ES-I3 (cell line): ENCODE measurements around the gene KLHL25.

Experiments used
- H3K36me3 ChIP-seq: 2 replicates; pipeline ENCODE4 v1.6.1; 2013; ENCODE audit warnings: mild to moderate bottlenecking, low read length, control low read depth, moderate library complexity; ENCODE audit not compliant: insufficient read depth
- H3K4me1 ChIP-seq: 2 replicates; pipeline ENCODE4 v1.6.1; 2013; ENCODE audit warnings: mild to moderate bottlenecking, control low read depth, low read length; ENCODE audit not compliant: insufficient read depth
- H3K9ac ChIP-seq: 2 replicates; pipeline ENCODE4 v1.6.1; 2013; ENCODE audit warnings: low read depth, mild to moderate bottlenecking, low read length, moderate library complexity
- H3K9me3 ChIP-seq: 2 replicates; pipeline ENCODE4 v1.6.1; 2013; ENCODE audit warnings: mild to moderate bottlenecking, low read length, moderate library complexity; ENCODE audit not compliant: control insufficient read depth, insufficient read depth

Gene KLHL25

GRCh38 chr15:85756411-85757072, 38.2 kb downstream of the KLHL25 start:
- H3K36me3 ChIP-seq: 0 out of 2 replicates have a peak, but pooled peaks cover 5% of the 10 kb centered on the region
- no peaks in the 10 kb centered on the region for H3K9me3 ChIP-seq
- peaks cover 7% of the 10 kb centered on the region; the same call in 1 of the 2 replicates for H3K4me1 ChIP-seq
- H3K9ac ChIP-seq: no peak overlapping the region

DNA sequence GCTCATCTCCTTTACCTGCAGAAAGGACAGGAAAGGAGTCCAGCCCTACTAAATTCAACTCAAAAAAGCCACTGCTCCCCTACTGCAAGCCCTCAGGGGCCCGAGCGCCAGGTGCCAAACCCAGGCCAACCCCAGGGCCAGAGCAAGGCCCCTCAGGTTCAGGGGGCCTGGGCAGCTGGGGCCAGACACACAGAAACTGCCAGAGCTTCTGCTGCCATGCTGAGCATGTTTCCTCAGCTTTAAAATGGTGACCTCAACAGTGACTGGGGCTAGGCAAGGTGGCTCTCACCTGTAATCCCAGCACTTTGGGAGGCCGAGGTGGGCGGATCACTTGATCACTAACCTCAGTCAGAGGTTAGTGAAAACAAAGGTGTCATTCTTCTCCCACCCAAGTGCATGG, 38.8 kb downstream of the KLHL25 start:
- Histone ChIP-seq H3K9ac (no peak overlapping the region), H3K9me3 (no peaks in the 10 kb centered on the region), H3K36me3 (0 out of 2 replicates have a peak, but pooled peaks cover 5% of the 10 kb centered on the region), H3K4me1 (peaks cover 10% of the 10 kb centered on the region; the same call in 1 of the 2 replicates)

GRCh38 chr15:85755471-85755870, 39.3 kb downstream of the KLHL25 start:
- no peaks in the 10 kb centered on the region for H3K9me3 ChIP-seq
- H3K9ac ChIP-seq: no peak overlapping the region
- H3K36me3 ChIP-seq: 0 out of 2 replicates have a peak, but pooled peaks cover 5% of the 10 kb centered on the region
- peaks cover 14% of the 10 kb centered on the region for H3K4me1 ChIP-seq

DNA sequence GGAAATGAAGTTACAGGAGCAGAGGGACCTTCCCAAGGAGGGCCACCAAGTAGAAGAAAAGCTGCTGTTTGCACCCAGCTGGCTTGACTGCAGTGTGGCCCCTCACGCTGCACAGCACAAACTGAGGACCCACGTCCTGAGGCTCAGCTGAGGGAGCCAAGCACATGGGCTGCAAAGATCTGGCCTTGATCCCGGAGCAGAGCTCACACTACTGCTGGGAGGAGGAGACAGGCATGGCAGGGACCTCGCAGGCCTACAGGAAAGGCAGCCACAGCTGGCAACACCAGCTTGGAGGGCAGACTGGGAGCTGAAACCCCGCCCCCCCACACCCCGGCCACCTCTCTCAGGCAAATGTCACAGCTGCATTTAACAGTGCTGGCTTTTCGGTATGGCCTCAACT, 39.7 kb downstream of the KLHL25 start:
- Histone ChIP-seq H3K36me3 (0 out of 2 replicates have a peak, but pooled peaks cover 1% of the 10 kb centered on the region), H3K4me1 (peaks cover 19% of the 10 kb centered on the region), H3K9ac (no peak overlapping the region), H3K9me3 (no peaks in the 10 kb centered on the region)

DNA sequence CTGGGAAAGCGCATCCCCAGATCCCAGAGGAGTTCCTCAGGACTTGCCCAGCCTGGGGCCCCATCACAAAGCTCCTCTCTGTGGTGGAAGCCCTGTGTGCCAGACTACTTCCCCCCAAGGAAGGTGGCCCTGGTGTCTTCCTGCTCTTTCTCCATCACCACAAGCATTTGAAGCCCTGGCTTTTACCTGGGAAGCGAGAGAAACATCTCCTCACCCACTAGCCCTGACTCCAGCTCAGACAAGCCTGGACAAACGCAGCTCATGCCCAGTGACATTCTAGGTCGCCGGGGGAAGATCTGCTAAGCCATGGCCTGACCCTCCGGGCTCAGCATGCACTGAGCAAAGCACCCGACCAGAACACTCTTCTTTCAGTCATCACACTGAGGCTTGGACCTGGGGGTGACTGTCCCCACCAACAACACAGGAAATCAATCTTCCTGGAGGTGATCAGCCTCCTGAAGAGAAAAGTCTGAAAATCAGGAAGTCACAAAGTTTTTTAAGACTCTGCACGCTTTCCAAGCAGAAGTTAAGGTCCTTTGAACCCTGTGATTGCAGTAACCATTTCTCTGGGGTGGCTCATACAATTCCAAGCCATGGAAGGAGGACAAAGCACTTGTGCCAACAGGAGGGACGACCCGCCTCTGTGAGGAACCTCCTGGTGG, 40.8 kb downstream of the KLHL25 start:
- Histone ChIP-seq H3K4me1 (peaks cover 19% of the 10 kb centered on the region), H3K9ac (no peak overlapping the region), H3K9me3 (no peaks in the 10 kb centered on the region), H3K36me3 (no peaks in the 10 kb centered on the region)

DNA sequence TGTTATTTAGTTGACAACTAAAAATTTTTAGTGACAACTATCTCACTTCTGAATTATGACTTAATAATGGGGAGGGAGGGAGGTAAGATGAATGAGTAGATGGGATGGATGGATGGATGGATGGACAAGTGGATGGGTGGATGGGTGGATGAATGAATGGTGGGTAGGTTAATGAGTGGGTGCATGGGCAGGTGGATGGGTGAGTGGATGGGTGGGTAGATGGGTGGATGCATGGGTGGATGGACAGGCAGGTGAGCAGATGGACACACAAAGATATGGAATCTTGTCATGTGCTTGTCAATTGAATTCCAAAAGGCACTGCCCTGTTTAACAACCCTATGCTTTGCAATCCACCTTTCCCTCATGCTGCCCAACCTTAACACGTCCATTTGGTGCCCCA, 41.5 kb downstream of the KLHL25 start:
- Histone ChIP-seq H3K4me1 (peaks cover 19% of the 10 kb centered on the region), H3K36me3 (no peaks in the 10 kb centered on the region), H3K9me3 (no peaks in the 10 kb centered on the region), H3K9ac (no peak overlapping the region)

GRCh38 chr15:85752491-85752961, 42.2 kb downstream of the KLHL25 start:
- Histone ChIP-seq H3K36me3 (no peaks in the 10 kb centered on the region), H3K9me3 (no peaks in the 10 kb centered on the region), H3K9ac (no peak overlapping the region), H3K4me1 (peaks cover 19% of the 10 kb centered on the region)

DNA sequence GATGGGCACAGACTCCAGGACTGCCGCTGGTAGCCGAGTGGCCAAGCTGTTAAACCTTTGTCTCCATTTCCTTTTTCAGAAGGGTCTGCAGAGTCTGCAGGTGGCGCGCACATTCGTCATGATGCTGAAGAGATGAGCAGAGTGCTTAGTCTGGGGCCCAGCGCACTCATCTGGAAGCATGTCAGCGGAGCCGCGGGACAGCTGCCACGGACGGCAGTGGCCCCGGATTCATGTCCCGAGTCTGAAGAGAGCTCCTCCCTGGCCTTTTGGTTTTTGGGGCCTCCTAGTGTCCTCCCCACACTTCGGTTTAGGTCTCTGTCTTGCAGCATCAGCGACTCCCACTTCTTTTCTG, 42.6 kb downstream of the KLHL25 start:
- no peaks in the 10 kb centered on the region for H3K36me3 ChIP-seq
- peaks cover 19% of the 10 kb centered on the region for H3K4me1 ChIP-seq
- H3K9ac ChIP-seq: no peak overlapping the region
- H3K9me3 ChIP-seq: no peaks in the 10 kb centered on the region

DNA sequence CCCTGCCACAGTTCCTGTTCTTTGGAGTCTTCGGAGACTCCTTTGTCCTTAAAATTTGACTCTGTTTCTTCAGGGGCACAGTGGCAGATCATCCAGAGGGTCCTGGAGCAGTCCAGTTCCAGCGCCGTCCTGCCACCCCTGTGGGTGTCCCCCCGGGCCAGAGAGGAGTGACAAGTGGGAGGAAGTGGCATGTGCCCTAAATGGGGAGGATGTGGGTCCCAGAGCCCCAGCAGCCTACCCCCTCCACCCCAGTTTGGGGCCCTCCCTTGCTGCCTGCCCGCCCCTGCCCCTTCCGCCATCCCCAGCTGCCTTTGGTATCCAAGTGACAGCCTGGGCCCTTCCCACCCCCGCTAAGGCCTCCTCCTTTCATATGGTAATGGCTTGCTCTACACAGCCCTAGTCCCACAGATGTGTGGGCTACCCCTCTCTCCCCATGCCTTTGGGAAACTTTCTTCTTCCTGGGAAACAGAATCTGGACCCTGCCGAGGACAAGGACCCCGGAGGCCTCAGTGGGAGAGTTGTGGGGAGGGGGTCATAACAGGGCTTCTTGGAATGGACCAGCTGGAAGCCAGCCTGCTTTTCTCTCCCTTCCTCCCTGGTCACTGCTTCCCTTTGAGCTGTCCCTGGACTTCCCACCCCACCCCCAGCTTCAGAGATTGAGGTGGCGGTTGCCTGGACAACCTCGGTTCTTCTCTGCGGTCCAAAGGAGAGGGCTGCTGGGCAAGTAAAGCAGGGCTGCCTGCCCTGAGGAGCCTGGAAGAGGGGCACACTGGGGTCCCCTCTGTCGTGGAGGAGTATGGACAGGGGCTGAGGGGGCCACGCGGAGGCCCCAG, 43.2 kb downstream of the KLHL25 start:
- Histone ChIP-seq H3K9ac (peak overlapping the region; percentile 34; the same call in 1 of the 2 replicates), H3K4me1 (peaks cover 19% of the 10 kb centered on the region), H3K36me3 (no peaks in the 10 kb centered on the region), H3K9me3 (no peaks in the 10 kb centered on the region)

DNA sequence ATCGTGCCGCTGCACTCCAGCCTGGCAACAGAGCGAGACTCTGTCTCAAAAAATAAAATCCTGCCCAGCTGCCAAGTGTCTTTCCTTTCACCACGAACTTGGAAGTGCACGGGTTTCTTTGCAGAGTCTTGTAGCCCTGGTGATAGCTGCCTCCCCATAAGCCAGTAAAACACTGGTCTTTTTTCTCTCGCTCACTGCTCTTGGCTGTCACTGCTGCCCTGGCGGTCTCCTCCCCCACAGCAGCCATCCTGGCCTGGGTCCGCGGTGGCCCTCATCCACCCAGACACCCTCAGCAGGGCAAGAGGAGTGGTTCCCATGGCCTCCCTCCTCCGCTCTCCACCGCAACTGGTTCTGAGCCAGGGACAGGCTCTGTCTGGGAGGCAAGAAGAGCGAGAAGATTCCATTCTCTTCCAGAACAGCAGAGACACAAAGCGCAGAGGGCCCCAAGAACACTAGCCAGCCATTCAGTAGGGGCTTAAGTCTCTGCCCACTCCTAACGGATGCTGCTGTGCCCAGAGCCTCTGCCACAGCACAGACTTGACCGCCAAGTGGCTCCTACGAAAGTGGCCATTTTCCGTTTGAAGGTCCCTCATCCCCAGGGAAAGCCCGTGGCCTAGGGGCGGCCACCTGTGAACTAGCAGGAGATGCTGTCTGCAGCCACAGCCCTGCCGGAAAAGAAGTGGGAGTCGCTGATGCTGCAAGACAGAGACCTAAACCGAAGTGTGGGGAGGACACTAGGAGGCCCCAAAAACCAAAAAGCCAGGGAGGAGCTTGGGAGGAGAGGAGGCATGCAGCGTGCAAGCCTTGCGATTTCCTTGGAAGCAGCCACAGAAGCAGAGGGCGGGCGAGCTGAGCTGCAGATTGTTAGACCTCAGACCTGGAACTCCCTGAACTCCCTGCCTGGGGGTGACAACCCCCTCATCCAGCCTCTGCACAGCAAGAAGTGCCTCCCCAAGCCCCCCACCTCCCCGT, 44.1 kb downstream of the KLHL25 start:
- H3K36me3 ChIP-seq: no peaks in the 10 kb centered on the region
- 0 out of 2 replicates have a peak overlapping the region, but pooled peaks have one; percentile 9 for H3K9ac ChIP-seq
- H3K9me3 ChIP-seq: no peaks in the 10 kb centered on the region
- H3K4me1 ChIP-seq: peaks cover 19% of the 10 kb centered on the region

DNA sequence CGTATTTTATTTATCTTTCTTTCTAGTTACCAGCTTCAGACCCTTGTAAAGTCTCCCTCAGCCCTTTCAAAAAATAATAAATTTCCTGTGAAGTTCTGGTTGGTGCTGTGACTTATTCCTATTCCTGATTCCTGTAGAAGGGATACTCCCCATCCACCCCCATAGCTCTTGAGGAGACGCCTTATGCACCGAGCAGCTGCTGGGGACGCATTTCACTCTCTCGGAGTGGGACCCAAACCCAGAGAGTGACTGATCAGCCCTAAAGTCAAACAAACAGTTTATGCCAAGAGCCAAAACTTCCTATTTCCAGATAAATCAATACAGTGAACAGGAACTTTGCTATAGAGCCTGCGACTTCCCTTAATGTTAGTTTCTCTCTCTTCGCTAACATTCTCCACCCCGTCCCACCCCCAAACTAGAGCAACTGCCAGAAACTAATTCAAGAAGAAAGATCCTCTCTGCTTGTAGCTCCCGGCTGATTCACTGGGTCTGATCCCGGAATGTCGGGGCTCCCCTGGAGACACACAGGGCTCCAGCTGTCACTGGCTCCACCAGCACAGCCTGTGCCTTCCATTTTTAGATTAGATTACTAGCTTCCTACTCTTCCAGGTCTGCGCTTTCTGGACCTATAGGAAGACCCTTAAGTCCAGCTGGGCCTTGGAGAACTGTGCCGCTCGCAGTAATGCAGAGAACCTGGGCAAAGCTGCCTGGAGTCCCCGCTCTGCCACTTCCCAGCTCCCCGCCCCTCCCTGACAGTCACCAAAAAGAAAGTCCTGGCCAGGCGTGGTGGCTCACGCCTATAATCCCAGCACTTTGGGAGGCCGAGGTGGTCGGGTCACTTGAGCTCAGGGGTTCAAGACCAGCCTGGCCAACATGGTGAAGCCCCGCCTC, 45.2 kb downstream of the KLHL25 start:
- Histone ChIP-seq H3K4me1 (peaks cover 19% of the 10 kb centered on the region), H3K36me3 (no peaks in the 10 kb centered on the region; the same call in 1 of the 2 replicates), H3K9ac (no peak overlapping the region), H3K9me3 (no peaks in the 10 kb centered on the region)

DNA sequence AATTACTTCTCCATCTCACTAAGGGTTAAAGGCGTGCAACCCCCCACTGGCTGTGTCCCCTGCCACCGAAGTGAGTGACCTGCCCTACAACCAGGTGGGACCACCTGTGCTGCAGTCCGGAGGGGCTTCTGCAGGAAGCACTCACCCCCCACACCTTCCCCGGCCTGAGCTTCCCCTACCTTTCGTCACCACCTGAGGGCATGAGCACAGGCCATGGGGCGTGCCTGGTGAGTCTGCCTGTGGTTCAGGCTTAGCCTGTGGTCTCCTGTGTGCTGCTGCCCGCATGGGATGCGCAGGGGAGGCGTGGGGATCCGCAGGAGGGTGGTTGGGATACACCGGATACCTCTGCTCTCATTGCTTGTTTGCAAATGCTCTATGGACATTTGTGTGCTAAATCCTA, 46.0 kb downstream of the KLHL25 start:
- H3K9ac ChIP-seq: no peak overlapping the region
- H3K4me1 ChIP-seq: peaks cover 22% of the 10 kb centered on the region
- H3K36me3 ChIP-seq: peaks cover 5% of the 10 kb centered on the region
- no peaks in the 10 kb centered on the region for H3K9me3 ChIP-seq

- Histone ChIP-seq H3K4me1 (peaks cover 22% of the 10 kb centered on the region), H3K36me3 (peaks cover 6% of the 10 kb centered on the region), H3K9me3 (no peaks in the 10 kb centered on the region), H3K9ac (no peak overlapping the region)
These were observed 46.5 kb downstream of the KLHL25 start for GRCh38 chr15:85748176-85748575.
